Measurements from ENCODE around the gene CDAN1. TPM values are rescaled to one million over a fixed set of nuclear protein-coding genes. Genes with fewer than 3 reads are reported as not detected.

The CDAN1 gene
- total RNA-seq, 1 donor, result 15.1 TPM

- no peak for DNase-seq (ENCODE audit: low read depth)
- TF ChIP-seq CTCF (IDR thresholded peaks at IDR 0.05; ENCODE audit: insufficient read depth, low read depth, low read length), result no peak
These were observed 10.8 kb downstream of the CDAN1 start for GRCh38 chr15:42726114-42726513.

GRCh38 chr15:42725331-42725903 lies 11.5 kb downstream of the CDAN1 start:
- DNase-seq (ENCODE audit: low read depth), result no peak
- H3K4me3 ChIP-seq (ENCODE audit: low read depth, low read length), result no peak overlapping the region
- TF ChIP-seq CTCF (IDR thresholded peaks at IDR 0.05; ENCODE audit: insufficient read depth, low read depth, low read length), result no peak

More at GRCh38 chr15:42726114-42726513, 10.8 kb downstream of the CDAN1 start:
- no peak overlapping the region for H3K4me3 ChIP-seq (ENCODE audit: low read depth, low read length)

GRCh38 chr15:42724276-42724675 lies 12.7 kb downstream of the CDAN1 start:
- no peak for TF ChIP-seq CTCF (IDR thresholded peaks at IDR 0.05; ENCODE audit: insufficient read depth, low read depth, low read length)
- H3K4me3 ChIP-seq (ENCODE audit: low read depth, low read length), result no peak overlapping the region
- no peak for DNase-seq (ENCODE audit: low read depth)

- no peak for TF ChIP-seq CTCF (IDR thresholded peaks at IDR 0.05; ENCODE audit: insufficient read depth, low read depth, low read length)
- H3K4me3 ChIP-seq (ENCODE audit: low read depth, low read length), result no peak overlapping the region
- DNase-seq (ENCODE audit: low read depth), result no peak
These were observed 13.9 kb downstream of the CDAN1 start for GRCh38 chr15:42723068-42723467.

- DNase-seq (ENCODE audit: low read depth), result no peak
- no peak for TF ChIP-seq CTCF (IDR thresholded peaks at IDR 0.05; ENCODE audit: insufficient read depth, low read depth, low read length)
- H3K4me3 ChIP-seq (ENCODE audit: low read depth, low read length), result no peak overlapping the region
These were observed 15.0 kb downstream of the CDAN1 start for GRCh38 chr15:42721916-42722315.

- DNase-seq (ENCODE audit: low read depth), result no peak
- TF ChIP-seq CTCF (IDR thresholded peaks at IDR 0.05; ENCODE audit: insufficient read depth, low read depth, low read length), result no peak
- H3K4me3 ChIP-seq (ENCODE audit: low read depth, low read length), result no peak overlapping the region
These were observed 15.9 kb downstream of the CDAN1 start for GRCh38 chr15:42721016-42721415.

- TF ChIP-seq CTCF (IDR thresholded peaks at IDR 0.05; ENCODE audit: insufficient read depth, low read depth, low read length), result no peak
- no peak for DNase-seq (ENCODE audit: low read depth)
These were observed 16.9 kb downstream of the CDAN1 start for GRCh38 chr15:42720071-42720470.

More at GRCh38 chr15:42720071-42720470, 16.9 kb downstream of the CDAN1 start:
- no peak overlapping the region for H3K4me3 ChIP-seq (ENCODE audit: low read depth, low read length)

Measured in fibroblast of villous mesenchyme (primary cell).